Measurements from ENCODE around the gene GAA. TPM values are rescaled to one million over a fixed set of nuclear protein-coding genes. Genes with fewer than 3 reads are reported as not detected.

The GAA gene
- total RNA-seq, 2 experiments from 2014 or later: 43.2 to 51.6 TPM

GRCh38 chr17:80112471-80113032, 11.2 kb downstream of the GAA start:
- intact Hi-C loops (cut with micrococcal nuclease; ENCODE audit: unreplicated experiment): no loop called here
- Histone ChIP-seq H3K36me3 (ENCODE audit: insufficient read depth, low read length) (no peaks in the 10 kb centered on the region), H3K79me2 (ENCODE audit: insufficient read depth, low read depth, low read length) (no peaks in the 10 kb centered on the region), H3K27ac (ENCODE audit: low read depth, low read length, poor library complexity, severe bottlenecking) (no peak overlapping the region), H3K9me2 (ENCODE audit: insufficient read depth, low read length) (no peaks in the 10 kb centered on the region), H3K4me2 (ENCODE audit: low read length) (no peak overlapping the region), H4K20me1 (ENCODE audit: insufficient read depth, low read length) (no peaks in the 10 kb centered on the region), H3K4me1 (ENCODE audit: insufficient read depth, low read length, poor library complexity, severe bottlenecking) (peaks cover 8% of the 10 kb centered on the region), H3K9me3 (ENCODE audit: low read length) (no peaks in the 10 kb centered on the region), H3K4me3 (ENCODE audit: low read depth, low read length, poor library complexity, severe bottlenecking) (no peak overlapping the region), H2AFZ (ENCODE audit: low read length) (no peak overlapping the region)
- peak; percentile 38 for DNase-seq (ENCODE audit: low spot score)
- TF ChIP-seq CTCF (conservative IDR thresholded peaks at IDR 0.05; ENCODE audit: low read length): no peak
- TF ChIP-seq EZH2phosphoT487 (IDR thresholded peaks at IDR 0.05; ENCODE audit: borderline replicate concordance, low read depth, low read length): no peak
- ChIA-PET CTCF (ENCODE audit: unreplicated experiment) (no interaction called here), POLR2A (no interaction called here)
- no TSS peak for BruUV-seq (replicated peaks)

- no TSS peak for BruUV-seq (replicated peaks)
- no peak overlapping the region for H3K4me3 ChIP-seq (ENCODE audit: low read depth, low read length, poor library complexity, severe bottlenecking)
- no peak overlapping the region for H2AFZ ChIP-seq (ENCODE audit: low read length)
- no peaks in the 10 kb centered on the region for H3K9me3 ChIP-seq (ENCODE audit: low read length)
- H3K4me1 ChIP-seq (ENCODE audit: insufficient read depth, low read length, poor library complexity, severe bottlenecking): peaks cover 8% of the 10 kb centered on the region
- ChIA-PET CTCF (ENCODE audit: unreplicated experiment) (no interaction called here), POLR2A (no interaction called here)
- no peak for TF ChIP-seq EZH2phosphoT487 (IDR thresholded peaks at IDR 0.05; ENCODE audit: borderline replicate concordance, low read depth, low read length)
- TF ChIP-seq CTCF (conservative IDR thresholded peaks at IDR 0.05; ENCODE audit: low read length): no peak
- intact Hi-C loops (cut with micrococcal nuclease; ENCODE audit: unreplicated experiment): no loop called here
- no peaks in the 10 kb centered on the region for H4K20me1 ChIP-seq (ENCODE audit: insufficient read depth, low read length)
- no peak for DNase-seq (ENCODE audit: low spot score)
- no peaks in the 10 kb centered on the region for H3K36me3 ChIP-seq (ENCODE audit: insufficient read depth, low read length)
- no peak overlapping the region for H3K27ac ChIP-seq (ENCODE audit: low read depth, low read length, poor library complexity, severe bottlenecking)
- no peak overlapping the region for H3K4me2 ChIP-seq (ENCODE audit: low read length)
- H3K9me2 ChIP-seq (ENCODE audit: insufficient read depth, low read length): no peaks in the 10 kb centered on the region
- H3K79me2 ChIP-seq (ENCODE audit: insufficient read depth, low read depth, low read length): no peaks in the 10 kb centered on the region
Measured at GRCh38 chr17:80113033-80113484, 11.7 kb downstream of the GAA start.

GRCh38 chr17:80114758-80115157, 13.4 kb downstream of the GAA start:
- no TSS peak for BruUV-seq (replicated peaks)
- POLR2A ChIA-PET: interaction anchor here (0.7 kb wide), 1 partner anchor 37 kb away, joined by 3 read pairs; no protein-coding TSS in a partner anchor
- H3K27ac ChIP-seq (ENCODE audit: low read depth, low read length, poor library complexity, severe bottlenecking): no peak overlapping the region
- H3K4me2 ChIP-seq (ENCODE audit: low read length): no peak overlapping the region
- CTCF ChIA-PET (ENCODE audit: unreplicated experiment): no interaction called here
- H3K9me2 ChIP-seq (ENCODE audit: insufficient read depth, low read length): no peaks in the 10 kb centered on the region
- TF ChIP-seq CTCF (conservative IDR thresholded peaks at IDR 0.05; ENCODE audit: low read length) (no peak), EZH2phosphoT487 (IDR thresholded peaks at IDR 0.05; ENCODE audit: borderline replicate concordance, low read depth, low read length) (no peak)
- no peaks in the 10 kb centered on the region for H3K79me2 ChIP-seq (ENCODE audit: insufficient read depth, low read depth, low read length)
- H2AFZ ChIP-seq (ENCODE audit: low read length): no peak overlapping the region
- no peak for DNase-seq (ENCODE audit: low spot score)
- H4K20me1 ChIP-seq (ENCODE audit: insufficient read depth, low read length): no peaks in the 10 kb centered on the region
- no peaks in the 10 kb centered on the region for H3K9me3 ChIP-seq (ENCODE audit: low read length)
- no peak overlapping the region for H3K4me3 ChIP-seq (ENCODE audit: low read depth, low read length, poor library complexity, severe bottlenecking)
- H3K4me1 ChIP-seq (ENCODE audit: insufficient read depth, low read length, poor library complexity, severe bottlenecking): peaks cover 8% of the 10 kb centered on the region
- H3K36me3 ChIP-seq (ENCODE audit: insufficient read depth, low read length): no peaks in the 10 kb centered on the region
- intact Hi-C loops (cut with micrococcal nuclease; ENCODE audit: unreplicated experiment): no loop called here
